ENCODE measurements around the gene KMT2E. TPM values are rescaled to one million over a fixed set of nuclear protein-coding genes. Genes with fewer than 3 reads are reported as not detected.

Gene KMT2E
- total RNA-seq, 4 donors from 2014 or later, result 96.9 to 156 (median 110) TPM

- TF ChIP-seq CTCF (IDR thresholded peaks at IDR 0.05; ENCODE audit: low read depth), result no peak
These were observed 72.8 kb downstream of the KMT2E start for GRCh38 chr7:105086850-105087249.

GRCh38 chr7:105087981-105088380 is 74.0 kb downstream of the KMT2E start:
- TF ChIP-seq CTCF (IDR thresholded peaks at IDR 0.05; ENCODE audit: low read depth), result no peak

GRCh38 chr7:105088456-105088855 is 74.5 kb downstream of the KMT2E start:
- TF ChIP-seq CTCF (IDR thresholded peaks at IDR 0.05; ENCODE audit: low read depth), result no peak

GRCh38 chr7:105094966-105095365 is 81.0 kb downstream of the KMT2E start:
- TF ChIP-seq CTCF (IDR thresholded peaks at IDR 0.05; ENCODE audit: low read depth), result no peak

GRCh38 chr7:105096306-105096705 is 82.3 kb downstream of the KMT2E start:
- TF ChIP-seq CTCF (IDR thresholded peaks at IDR 0.05; ENCODE audit: low read depth), result no peak

GRCh38 chr7:105097619-105098018 is 83.6 kb downstream of the KMT2E start:
- no peak for TF ChIP-seq CTCF (IDR thresholded peaks at IDR 0.05; ENCODE audit: low read depth)

- TF ChIP-seq CTCF (IDR thresholded peaks at IDR 0.05; ENCODE audit: low read depth), result no peak
These were observed 85.0 kb downstream of the KMT2E start for GRCh38 chr7:105098863-105099515.
